ENCODE measurements around the gene WIPF1. TPM values are rescaled to one million over a fixed set of nuclear protein-coding genes. Genes with fewer than 3 reads are reported as not detected.

WIPF1 gene
- total and polyA plus RNA-seq, 4 donors, result 18.7 to 29.5 (median 21.7) TPM

- H3K27me3 ChIP-seq (ENCODE audit: control insufficient read depth, insufficient read depth, low read length), result no peaks in the 10 kb centered on the region
- H3K27ac ChIP-seq (ENCODE audit: low read depth, low read length), result no peak overlapping the region
- no peak overlapping the region for H3K4me3 ChIP-seq (ENCODE audit: low read depth, low read length)
- no peaks in the 10 kb centered on the region for H3K4me1 ChIP-seq (ENCODE audit: control insufficient read depth, insufficient read depth, low read length)
- no peaks in the 10 kb centered on the region for H3K36me3 ChIP-seq (ENCODE audit: control insufficient read depth, insufficient read depth, low read length)
- DNase-seq (ENCODE audit: low read depth in 4 of 6, low spot score in 6 of 6), result no peak
- WGBS (ENCODE audit: insufficient coverage), result 97% methylated on average over 2 of the region's 4 CpGs
- H3K9me3 ChIP-seq (ENCODE audit: control insufficient read depth, insufficient read depth, low read length), result peaks cover 2% of the 10 kb centered on the region
Measured at GRCh38 chr2:174600349-174600748, 2.7 kb upstream of the WIPF1 start.

GRCh38 chr2:174599310-174599921, 1.8 kb upstream of the WIPF1 start:
- H3K9me3 ChIP-seq (ENCODE audit: control insufficient read depth, insufficient read depth, low read length), result peaks cover 2% of the 10 kb centered on the region
- WGBS (ENCODE audit: insufficient coverage), result 100% methylated on average over 4 of the region's 6 CpGs
- no peak overlapping the region for H3K27ac ChIP-seq (ENCODE audit: low read depth, low read length)
- DNase-seq (ENCODE audit: low read depth in 4 of 6, low spot score in 6 of 6), result no peak
- H3K36me3 ChIP-seq (ENCODE audit: control insufficient read depth, insufficient read depth, low read length), result no peaks in the 10 kb centered on the region
- H3K4me1 ChIP-seq (ENCODE audit: control insufficient read depth, insufficient read depth, low read length), result no peaks in the 10 kb centered on the region
- no peak overlapping the region for H3K4me3 ChIP-seq (ENCODE audit: low read depth, low read length)
- H3K27me3 ChIP-seq (ENCODE audit: control insufficient read depth, insufficient read depth, low read length), result no peaks in the 10 kb centered on the region

GRCh38 chr2:174597009-174597344, 627 bp downstream of the WIPF1 start:
- Histone ChIP-seq H3K4me1 (ENCODE audit: control insufficient read depth, insufficient read depth, low read length) (no peaks in the 10 kb centered on the region), H3K9me3 (ENCODE audit: control insufficient read depth, insufficient read depth, low read length) (peaks cover 2% of the 10 kb centered on the region), H3K4me3 (ENCODE audit: low read depth, low read length) (no peak overlapping the region), H3K27me3 (ENCODE audit: control insufficient read depth, insufficient read depth, low read length) (no peaks in the 10 kb centered on the region), H3K27ac (ENCODE audit: low read depth, low read length) (no peak overlapping the region), H3K36me3 (ENCODE audit: control insufficient read depth, insufficient read depth, low read length) (no peaks in the 10 kb centered on the region)
- WGBS (ENCODE audit: insufficient coverage), result 100% methylated on average over 1 of the region's 4 CpGs
- DNase-seq (ENCODE audit: low read depth in 4 of 6, low spot score in 6 of 6), result no peak

- WGBS (ENCODE audit: insufficient coverage), result no CpG with 5 or more reads among the region's 2 CpGs
- Histone ChIP-seq H3K27me3 (ENCODE audit: control insufficient read depth, insufficient read depth, low read length) (no peaks in the 10 kb centered on the region), H3K36me3 (ENCODE audit: control insufficient read depth, insufficient read depth, low read length) (no peaks in the 10 kb centered on the region), H3K9me3 (ENCODE audit: control insufficient read depth, insufficient read depth, low read length) (peaks cover 2% of the 10 kb centered on the region), H3K4me1 (ENCODE audit: control insufficient read depth, insufficient read depth, low read length) (no peaks in the 10 kb centered on the region), H3K4me3 (ENCODE audit: low read depth, low read length) (no peak overlapping the region), H3K27ac (ENCODE audit: low read depth, low read length) (no peak overlapping the region)
- no peak for DNase-seq (ENCODE audit: low read depth in 4 of 6, low spot score in 6 of 6)
Measured at GRCh38 chr2:174595891-174596397, 1.7 kb downstream of the WIPF1 start.

- no CpG with 5 or more reads among the region's 3 CpGs for WGBS (ENCODE audit: insufficient coverage)
- H3K4me1 ChIP-seq (ENCODE audit: control insufficient read depth, insufficient read depth, low read length), result no peaks in the 10 kb centered on the region
- H3K27ac ChIP-seq (ENCODE audit: low read depth, low read length), result no peak overlapping the region
- no peaks in the 10 kb centered on the region for H3K27me3 ChIP-seq (ENCODE audit: control insufficient read depth, insufficient read depth, low read length)
- peaks cover 2% of the 10 kb centered on the region for H3K9me3 ChIP-seq (ENCODE audit: control insufficient read depth, insufficient read depth, low read length)
- no peak for DNase-seq (ENCODE audit: low read depth in 4 of 6, low spot score in 6 of 6)
- no peaks in the 10 kb centered on the region for H3K36me3 ChIP-seq (ENCODE audit: control insufficient read depth, insufficient read depth, low read length)
- no peak overlapping the region for H3K4me3 ChIP-seq (ENCODE audit: low read depth, low read length)
Measured at GRCh38 chr2:174595116-174595809, 2.3 kb downstream of the WIPF1 start.

GRCh38 chr2:174594456-174594855, 3.1 kb downstream of the WIPF1 start:
- WGBS (ENCODE audit: insufficient coverage), result no CpG with 5 or more reads among the region's 2 CpGs
- no peaks in the 10 kb centered on the region for H3K9me3 ChIP-seq (ENCODE audit: control insufficient read depth, insufficient read depth, low read length)
- DNase-seq (ENCODE audit: low read depth in 4 of 6, low spot score in 6 of 6), result no peak
- peak overlapping the region; percentile 86 for H3K27ac ChIP-seq (ENCODE audit: low read depth, low read length)
- H3K4me3 ChIP-seq (ENCODE audit: low read depth, low read length), result no peak overlapping the region
- no peaks in the 10 kb centered on the region for H3K4me1 ChIP-seq (ENCODE audit: control insufficient read depth, insufficient read depth, low read length)
- no peaks in the 10 kb centered on the region for H3K27me3 ChIP-seq (ENCODE audit: control insufficient read depth, insufficient read depth, low read length)
- no peaks in the 10 kb centered on the region for H3K36me3 ChIP-seq (ENCODE audit: control insufficient read depth, insufficient read depth, low read length)

- Histone ChIP-seq H3K27me3 (ENCODE audit: control insufficient read depth, insufficient read depth, low read length) (no peaks in the 10 kb centered on the region), H3K27ac (ENCODE audit: low read depth, low read length) (peak overlapping the region; percentile 86), H3K9me3 (ENCODE audit: control insufficient read depth, insufficient read depth, low read length) (no peaks in the 10 kb centered on the region), H3K36me3 (ENCODE audit: control insufficient read depth, insufficient read depth, low read length) (no peaks in the 10 kb centered on the region), H3K4me1 (ENCODE audit: control insufficient read depth, insufficient read depth, low read length) (no peaks in the 10 kb centered on the region), H3K4me3 (ENCODE audit: low read depth, low read length) (peak overlapping the region; percentile 23)
- DNase-seq (ENCODE audit: low read depth in 4 of 6, low spot score in 6 of 6), result peak; percentile 18 to 80 (median 48)
- 13% methylated on average over 5 of the region's 6 CpGs for WGBS (ENCODE audit: insufficient coverage)
Measured at GRCh38 chr2:174593574-174594203, 3.9 kb downstream of the WIPF1 start.

- H3K4me3 ChIP-seq (ENCODE audit: low read depth, low read length), result no peak overlapping the region
- H3K4me1 ChIP-seq (ENCODE audit: control insufficient read depth, insufficient read depth, low read length), result peaks cover under 1% of the 10 kb centered on the region
- DNase-seq (ENCODE audit: low read depth in 4 of 6, low spot score in 6 of 6), result no peak
- no peaks in the 10 kb centered on the region for H3K36me3 ChIP-seq (ENCODE audit: control insufficient read depth, insufficient read depth, low read length)
- peak overlapping the region; percentile 86 for H3K27ac ChIP-seq (ENCODE audit: low read depth, low read length)
- H3K27me3 ChIP-seq (ENCODE audit: control insufficient read depth, insufficient read depth, low read length), result no peaks in the 10 kb centered on the region
- no peaks in the 10 kb centered on the region for H3K9me3 ChIP-seq (ENCODE audit: control insufficient read depth, insufficient read depth, low read length)
Measured at GRCh38 chr2:174593041-174593440, 4.6 kb downstream of the WIPF1 start.

- 90% methylated on average over 5 of the region's 5 CpGs for WGBS (ENCODE audit: insufficient coverage)
- DNase-seq (ENCODE audit: low read depth in 4 of 6, low spot score in 6 of 6), result no peak
Measured at GRCh38 chr2:174591740-174592139, 5.9 kb downstream of the WIPF1 start.

More at GRCh38 chr2:174591740-174592139, 5.9 kb downstream of the WIPF1 start:
- Histone ChIP-seq H3K27ac (ENCODE audit: low read depth, low read length) (no peak overlapping the region), H3K27me3 (ENCODE audit: control insufficient read depth, insufficient read depth, low read length) (no peaks in the 10 kb centered on the region), H3K4me3 (ENCODE audit: low read depth, low read length) (no peak overlapping the region), H3K9me3 (ENCODE audit: control insufficient read depth, insufficient read depth, low read length) (no peaks in the 10 kb centered on the region), H3K36me3 (ENCODE audit: control insufficient read depth, insufficient read depth, low read length) (no peaks in the 10 kb centered on the region), H3K4me1 (ENCODE audit: control insufficient read depth, insufficient read depth, low read length) (peaks cover 8% of the 10 kb centered on the region)
